HG03469 (cell line): Measurements from ENCODE around the gene AFDN.

Experiments used
- ATAC-seq: cut with Tn5 transposase; IDR thresholded peaks from one replicate; pipeline ENCODE4 v1.9.1; 2021; ENCODE audit warnings: mild to moderate bottlenecking, moderate library complexity, moderate number of reproducible peaks; ENCODE audit not compliant: unreplicated experiment

Gene AFDN

DNA sequence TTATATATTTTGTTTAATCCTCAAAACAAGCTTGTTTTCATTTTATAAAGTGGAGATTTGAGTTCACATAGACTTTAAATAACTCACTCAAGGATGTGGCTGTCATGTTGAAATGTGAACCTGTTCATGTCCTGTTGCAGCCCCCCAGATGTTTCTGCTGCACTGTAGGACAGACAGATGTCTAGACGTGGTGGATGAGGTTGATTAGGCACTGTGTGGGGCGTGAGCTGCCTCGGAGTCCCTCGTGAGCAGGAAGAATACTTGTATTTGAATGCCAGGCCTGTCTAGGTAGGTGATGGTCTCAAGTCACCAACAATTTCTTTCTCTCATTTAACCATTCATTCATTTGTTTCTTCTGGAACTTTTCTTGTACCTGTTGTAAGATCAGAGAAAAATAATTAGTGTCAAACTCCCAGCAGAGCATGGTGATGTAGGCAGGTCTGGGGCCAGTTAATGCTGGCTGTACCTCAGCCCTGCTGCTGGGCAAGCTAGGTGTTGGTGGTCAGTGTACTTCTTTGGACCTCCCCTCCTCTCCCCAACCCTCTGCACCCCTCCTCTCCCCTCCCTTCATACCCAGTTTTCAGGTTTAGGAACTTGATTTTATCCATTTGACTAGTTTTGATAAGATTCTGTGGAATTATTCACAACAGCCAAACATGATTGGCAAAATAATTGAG is 34.0 kb downstream of the AFDN start:
- ATAC-seq: no peak

DNA sequence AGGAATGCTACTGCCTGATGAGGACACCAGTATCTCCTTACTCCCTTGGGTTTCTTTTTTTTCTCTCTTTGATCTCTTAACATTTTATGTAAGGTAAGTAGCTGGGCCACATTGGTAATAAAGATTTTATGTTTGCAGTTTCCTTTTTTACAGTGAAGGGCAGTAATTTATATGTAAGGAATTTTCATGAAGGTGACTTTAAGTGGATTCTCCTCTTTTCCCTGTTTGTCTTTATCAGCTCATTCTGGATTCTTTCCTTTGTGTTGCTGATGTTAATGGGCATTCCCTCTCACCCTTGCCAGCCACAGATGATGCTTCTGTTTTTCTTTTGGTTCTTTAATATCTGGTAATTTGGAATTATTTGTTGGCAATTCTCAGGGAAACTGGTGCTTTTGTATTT is 34.7 kb downstream of the AFDN start:
- no peak for ATAC-seq

DNA sequence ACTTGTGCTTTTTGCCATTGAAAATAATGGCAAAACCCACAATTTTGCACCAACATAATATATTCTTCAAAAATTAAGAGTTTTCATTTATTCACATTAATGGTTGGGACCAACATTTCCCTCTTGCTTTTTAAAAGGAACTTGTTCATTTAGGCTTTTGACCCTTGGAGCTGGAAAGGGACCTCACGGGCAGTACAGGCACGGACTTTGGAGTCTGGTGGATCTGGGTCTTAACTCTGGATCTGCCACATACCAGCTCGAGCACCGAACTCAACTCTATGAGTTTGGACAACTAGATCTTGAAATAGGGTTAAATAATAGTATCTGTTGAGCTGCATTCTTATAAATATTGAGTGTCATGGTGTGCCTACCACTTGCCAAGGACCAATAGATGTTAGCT is 37.2 kb downstream of the AFDN start:
- ATAC-seq: no peak

GRCh38 chr6:167866642-167867041 is 39.9 kb downstream of the AFDN start:
- no peak for ATAC-seq

GRCh38 chr6:167870321-167870720 is 43.6 kb downstream of the AFDN start:
- no peak for ATAC-seq

GRCh38 chr6:167872538-167873210 is 46.0 kb downstream of the AFDN start:
- no peak for ATAC-seq

- no peak for ATAC-seq
These were observed 51.5 kb downstream of the AFDN start for GRCh38 chr6:167877994-167878779.

- no peak for ATAC-seq
These were observed 52.9 kb downstream of the AFDN start for GRCh38 chr6:167879612-167880011.

- ATAC-seq: no peak
These were observed 54.6 kb downstream of the AFDN start for GRCh38 chr6:167881327-167881726.

- ATAC-seq: no peak
These were observed 55.5 kb downstream of the AFDN start for GRCh38 chr6:167882244-167882643.

GRCh38 chr6:167888098-167888497 is 61.4 kb downstream of the AFDN start:
- no peak for ATAC-seq

DNA sequence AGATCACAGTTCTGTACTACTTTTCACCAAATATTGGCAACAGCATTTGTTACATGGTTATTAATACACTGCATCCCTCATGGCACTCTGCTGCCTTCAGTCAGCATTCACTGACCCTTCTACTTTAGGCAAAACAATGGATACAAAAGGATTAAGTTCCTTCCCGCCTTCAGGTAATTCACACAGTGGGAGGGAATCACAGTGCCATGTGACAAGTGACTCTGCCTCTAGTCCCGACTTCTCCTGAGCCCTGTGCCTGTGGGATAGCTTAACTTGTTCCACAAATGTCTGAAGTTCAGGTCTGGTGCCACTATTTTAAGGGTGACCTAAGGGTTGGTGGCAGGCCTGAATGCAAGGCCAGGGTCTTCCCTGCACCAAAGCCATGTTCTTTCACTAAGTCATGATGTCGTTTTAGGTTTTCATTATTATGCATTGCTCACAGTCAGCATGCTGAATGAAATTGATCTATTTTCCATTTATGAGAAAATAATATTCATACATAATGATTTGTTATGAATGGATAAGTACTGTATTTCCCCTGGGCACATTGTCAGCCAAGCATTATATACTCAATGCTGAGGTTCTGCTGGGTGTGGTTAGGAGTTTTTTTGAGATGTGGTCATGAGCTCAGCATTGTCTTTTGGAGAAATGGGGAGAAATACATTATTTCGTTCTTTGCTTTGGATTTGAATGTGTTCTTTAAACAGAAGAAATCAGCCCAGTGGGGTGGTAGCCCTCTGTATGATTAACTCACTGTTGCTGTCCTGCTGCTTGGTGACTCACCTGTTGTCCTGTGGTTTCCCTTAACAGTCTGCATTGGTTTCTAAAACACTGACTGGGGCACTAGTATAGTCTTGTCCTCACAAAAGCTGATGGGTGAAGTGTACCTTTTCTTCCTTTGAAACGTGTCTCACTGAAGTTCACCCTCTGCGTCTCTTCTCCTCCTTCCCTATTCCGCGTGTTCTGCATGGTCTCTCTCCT is 66.4 kb downstream of the AFDN start:
- ATAC-seq: peak; percentile 50

DNA sequence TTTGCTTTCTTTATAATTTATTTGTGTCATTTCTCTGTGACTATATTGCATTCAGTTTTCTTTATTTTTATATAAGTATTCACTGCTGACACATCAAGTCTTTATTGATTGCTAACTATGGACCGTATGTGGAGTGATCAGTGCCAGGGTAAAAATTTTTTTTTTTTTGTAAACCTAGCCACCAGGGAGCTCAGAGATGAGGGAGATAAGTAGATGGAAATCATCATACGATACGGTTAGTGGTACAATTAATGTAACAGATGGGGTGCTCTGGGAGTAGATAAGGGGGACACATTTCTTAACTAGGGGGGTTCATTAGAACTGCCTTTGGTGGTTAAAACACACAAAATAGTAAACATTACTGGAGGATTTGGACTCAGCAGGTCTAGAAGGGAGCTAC is 68.3 kb downstream of the AFDN start:
- ATAC-seq: no peak

GRCh38 chr6:167896648-167897047 is 69.9 kb downstream of the AFDN start:
- no peak for ATAC-seq

DNA sequence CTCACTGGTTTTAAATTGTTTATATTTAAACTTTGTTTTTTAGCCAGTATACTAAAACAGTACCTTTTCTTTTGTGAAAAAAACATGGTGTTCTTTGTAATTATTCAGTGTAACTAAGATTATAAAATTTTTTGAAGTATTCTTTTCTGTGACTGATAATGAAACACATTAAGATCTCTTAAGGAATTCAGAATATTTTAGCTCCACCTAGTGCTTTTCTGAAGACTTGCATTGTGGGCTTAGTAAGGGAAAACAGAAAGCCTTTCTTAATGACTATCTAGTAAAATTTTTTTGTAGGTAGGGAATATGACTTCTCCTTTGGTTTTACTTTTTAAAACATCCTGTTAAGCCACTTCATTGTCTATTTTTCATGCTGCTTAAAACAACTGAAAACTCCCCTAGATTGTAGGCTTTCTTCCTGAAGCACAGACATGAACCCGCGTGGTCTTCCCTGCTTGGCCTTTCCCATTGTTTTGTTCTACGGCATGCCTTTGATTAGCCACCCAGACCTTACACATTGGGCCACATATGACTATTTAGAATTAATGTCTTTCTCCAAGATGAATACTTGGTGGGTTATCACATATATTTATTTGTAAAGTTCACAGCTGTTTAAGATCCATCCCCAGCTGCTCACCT is 72.1 kb downstream of the AFDN start:
- ATAC-seq: no peak

DNA sequence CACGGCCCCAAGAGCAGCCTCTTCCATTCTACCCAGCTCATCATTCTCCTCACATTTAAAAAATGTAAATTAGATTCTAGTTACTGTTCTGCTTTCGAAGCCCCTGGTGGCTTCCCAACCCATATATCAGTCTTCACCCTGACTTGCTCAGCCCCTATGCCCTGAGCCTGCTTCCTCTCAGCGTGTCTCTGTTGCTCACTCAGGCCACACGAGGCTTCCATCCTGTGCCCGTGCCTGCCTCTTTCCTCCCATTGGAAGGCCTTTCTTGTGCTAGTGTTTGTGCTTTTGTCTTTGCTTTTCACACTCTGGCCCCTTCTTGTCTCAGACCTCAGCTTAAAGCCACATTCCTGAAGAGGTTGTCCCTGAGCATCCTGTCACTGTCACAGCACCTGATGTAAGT is 78.1 kb downstream of the AFDN start:
- no peak for ATAC-seq

DNA sequence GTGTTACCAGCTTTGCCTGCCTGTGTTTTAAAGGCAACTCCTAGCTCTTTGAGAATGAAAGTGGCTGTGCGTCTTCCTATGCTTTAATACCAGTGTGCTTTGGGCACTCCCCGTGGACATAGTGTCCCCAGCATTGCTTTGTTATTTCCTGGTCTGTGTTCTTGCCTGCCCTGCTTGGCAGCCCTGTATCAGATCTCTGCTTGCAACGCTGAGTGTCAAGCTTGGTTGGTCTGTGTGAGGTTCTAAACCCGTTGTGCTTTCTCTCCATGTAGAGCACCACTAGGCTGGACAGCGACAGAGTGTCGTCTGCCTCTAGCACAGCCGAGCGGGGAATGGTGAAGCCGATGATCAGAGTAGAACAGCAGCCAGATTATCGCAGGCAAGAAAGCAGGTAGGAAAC is 80.2 kb downstream of the AFDN start:
- ATAC-seq: no peak

DNA sequence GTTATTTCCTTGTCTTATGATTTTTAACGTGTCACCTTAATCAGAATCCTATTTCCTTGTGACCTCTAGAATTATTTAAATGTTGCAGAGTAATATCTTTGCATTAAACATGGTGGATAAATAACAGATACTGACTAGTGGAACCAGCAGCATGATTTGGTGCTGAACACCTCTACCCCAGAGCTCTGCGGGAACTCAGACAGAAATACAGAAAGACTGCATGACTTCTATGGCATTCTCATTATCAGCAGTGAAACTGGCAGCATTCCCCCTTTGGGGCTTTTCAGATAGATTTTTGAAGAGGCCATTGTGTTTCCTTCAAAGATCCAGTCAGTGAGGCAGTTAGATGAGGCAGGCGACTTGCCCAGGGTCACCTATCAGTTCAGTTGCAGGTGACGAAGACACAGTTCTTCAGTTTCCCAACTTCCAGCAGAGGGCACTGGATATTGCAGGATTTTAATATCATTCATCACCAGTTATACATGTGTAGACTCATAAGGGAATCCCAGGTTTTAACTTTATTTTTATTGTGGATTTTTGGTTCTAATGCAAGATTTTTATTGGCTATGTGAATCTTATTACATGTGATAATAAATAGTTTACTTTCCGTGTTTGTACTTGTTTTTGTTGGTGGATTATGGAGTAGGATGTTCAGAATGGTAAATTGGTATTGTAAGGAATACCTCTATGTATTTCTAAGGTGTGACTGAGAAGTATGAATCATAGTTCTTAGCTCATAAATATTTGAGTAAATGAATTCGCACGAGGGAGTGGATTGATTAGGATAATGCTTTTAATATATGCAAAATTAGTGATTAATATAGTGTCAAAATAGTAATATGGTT is 81.3 kb downstream of the AFDN start:
- ATAC-seq: no peak

GRCh38 chr6:167910007-167910406 is 83.3 kb downstream of the AFDN start:
- no peak for ATAC-seq
